WI38 (cell line): ENCODE measurements around the gene ACSL5.

Experiments used
- H3K4me3 ChIP-seq: 2 replicates; pipeline ENCODE4 v1.5.1; 2011; ENCODE audit warnings: low read depth, mild to moderate bottlenecking, control low read depth, low read length
- TF ChIP-seq, protein P1 (sequence below): IDR thresholded peaks from 2 replicates; pipeline ENCODE4 v1.5.1; 2012; ENCODE audit warnings: low read depth, mild to moderate bottlenecking, control low read depth, low read length

The ACSL5 gene

GRCh38 chr10:112424651-112425050 lies 50.7 kb downstream of the ACSL5 start:
- TF ChIP-seq, protein P1, sequence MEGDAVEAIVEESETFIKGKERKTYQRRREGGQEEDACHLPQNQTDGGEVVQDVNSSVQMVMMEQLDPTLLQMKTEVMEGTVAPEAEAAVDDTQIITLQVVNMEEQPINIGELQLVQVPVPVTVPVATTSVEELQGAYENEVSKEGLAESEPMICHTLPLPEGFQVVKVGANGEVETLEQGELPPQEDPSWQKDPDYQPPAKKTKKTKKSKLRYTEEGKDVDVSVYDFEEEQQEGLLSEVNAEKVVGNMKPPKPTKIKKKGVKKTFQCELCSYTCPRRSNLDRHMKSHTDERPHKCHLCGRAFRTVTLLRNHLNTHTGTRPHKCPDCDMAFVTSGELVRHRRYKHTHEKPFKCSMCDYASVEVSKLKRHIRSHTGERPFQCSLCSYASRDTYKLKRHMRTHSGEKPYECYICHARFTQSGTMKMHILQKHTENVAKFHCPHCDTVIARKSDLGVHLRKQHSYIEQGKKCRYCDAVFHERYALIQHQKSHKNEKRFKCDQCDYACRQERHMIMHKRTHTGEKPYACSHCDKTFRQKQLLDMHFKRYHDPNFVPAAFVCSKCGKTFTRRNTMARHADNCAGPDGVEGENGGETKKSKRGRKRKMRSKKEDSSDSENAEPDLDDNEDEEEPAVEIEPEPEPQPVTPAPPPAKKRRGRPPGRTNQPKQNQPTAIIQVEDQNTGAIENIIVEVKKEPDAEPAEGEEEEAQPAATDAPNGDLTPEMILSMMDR = no peak
- H3K4me3 ChIP-seq = no peak overlapping the region

GRCh38 chr10:112426111-112426510 lies 52.2 kb downstream of the ACSL5 start:
- TF ChIP-seq, protein P1 = no peak

GRCh38 chr10:112429147-112429546 lies 55.2 kb downstream of the ACSL5 start:
- H3K4me3 ChIP-seq = no peak overlapping the region
- TF ChIP-seq, protein P1 = no peak

More at GRCh38 chr10:112426111-112426510, 52.2 kb downstream of the ACSL5 start:
- H3K4me3 ChIP-seq = no peak overlapping the region

GRCh38 chr10:112429654-112430230 lies 55.8 kb downstream of the ACSL5 start:
- H3K4me3 ChIP-seq = no peak overlapping the region
- TF ChIP-seq, protein P1 = no peak

GRCh38 chr10:112433136-112433535 lies 59.2 kb downstream of the ACSL5 start:
- TF ChIP-seq, protein P1 = no peak
- no peak overlapping the region for H3K4me3 ChIP-seq

GRCh38 chr10:112434988-112435619 lies 61.2 kb downstream of the ACSL5 start:
- TF ChIP-seq, protein P1 = no peak
- no peak overlapping the region for H3K4me3 ChIP-seq

- no peak overlapping the region for H3K4me3 ChIP-seq
- TF ChIP-seq, protein P1 = no peak
Measured at GRCh38 chr10:112438356-112438755, 64.4 kb downstream of the ACSL5 start.
